IMR-90 (cell line): ENCODE measurements around the gene PI4K2B. TPM values are rescaled to one million over a fixed set of nuclear protein-coding genes. Genes with fewer than 3 reads are reported as not detected.

ENCODE experiments used
- ATAC-seq: fragments of 200-7000 bp; cut with Tn5 transposase; 2 replicates; pipeline ENCODE4 v1.9.1; 2020; ENCODE audit warnings: low read depth, mild to moderate bottlenecking, moderate library complexity
- BruUV-seq: library from RNA; stranded (reverse); fragments of 400-500 nt; replicated peaks from 2 replicates; lab custom pipeline; 2021; lab: Mats Ljungman, UMichigan
- CTCF ChIA-PET: fragments of 300-600 bp; formaldehyde crosslinking; extraction: SDS; loops from one replicate; lab custom pipeline; 2021; ENCODE audit warnings: antibody characterized with exemption; lab: Yijun Ruan, JAX
- POLR2A ChIA-PET: fragments of 300-600 bp; sonication (Branson Sonifier 250); formaldehyde crosslinking; loops from one replicate; lab custom pipeline; 2022; ENCODE audit warnings: antibody characterized with exemption; ENCODE audit not compliant: unreplicated experiment; lab: Charles Lee
- DNase-seq: peaks from one replicate; pipeline ENCODE4 v3.0.0; 2013
- H2AFZ ChIP-seq: replicated peaks from 2 replicates; pipeline ENCODE3; 2013; ENCODE audit warnings: low read length, mild to moderate bottlenecking; ENCODE audit not compliant: poor library complexity
- H2AK5ac ChIP-seq: 2 replicates; pipeline ENCODE4 v1.6.1; 2013; ENCODE audit warnings: low read depth, low read length, inconsistent platforms
- H2AK9ac ChIP-seq: replicated peaks from 2 replicates; pipeline ENCODE3; 2013; ENCODE audit warnings: mild to moderate bottlenecking, low read depth, low read length, moderate library complexity; ENCODE audit not compliant: poor library complexity
- H2BK120ac ChIP-seq: 2 replicates; pipeline ENCODE4 v1.6.1; 2013; ENCODE audit warnings: low read depth, low read length, inconsistent platforms
- H2BK15ac ChIP-seq: 3 replicates; pipeline ENCODE4 v1.6.1; 2013; ENCODE audit warnings: low read depth, low read length, inconsistent platforms
- H2BK20ac ChIP-seq: 2 replicates; pipeline ENCODE4 v1.6.1; 2013; ENCODE audit warnings: low read depth, mild to moderate bottlenecking, inconsistent platforms, low read length, moderate library complexity
- H2BK5ac ChIP-seq: 2 replicates; pipeline ENCODE4 v1.6.1; 2013; ENCODE audit warnings: mild to moderate bottlenecking, low read depth, low read length, inconsistent platforms; ENCODE audit not compliant: poor library complexity, severe bottlenecking
- H3K14ac ChIP-seq: replicated peaks from 2 replicates; pipeline ENCODE4 v1.6.1; 2013; ENCODE audit warnings: low read depth, low read length, inconsistent platforms
- H3K18ac ChIP-seq: 2 replicates; pipeline ENCODE4 v1.6.1; 2013; ENCODE audit warnings: low read depth, low read length, control low read depth
- H3K23ac ChIP-seq: 2 replicates; pipeline ENCODE4 v1.6.1; 2013; ENCODE audit warnings: low read depth, low read length, inconsistent platforms
- H3K27ac ChIP-seq: 2 replicates; pipeline ENCODE4 v1.5.1; 2013; ENCODE audit warnings: mild to moderate bottlenecking, control low read depth, low read length; ENCODE audit not compliant: insufficient read depth
- H3K27me3 ChIP-seq: 2 replicates; pipeline ENCODE4 v1.6.1; 2013; ENCODE audit warnings: low read length; ENCODE audit not compliant: control insufficient read depth, insufficient read depth
- H3K36me3 ChIP-seq: 2 replicates; pipeline ENCODE4 v1.6.1; 2013; ENCODE audit warnings: low read length, mixed read lengths; ENCODE audit not compliant: control insufficient read depth, insufficient read depth
- H3K4ac ChIP-seq: 2 replicates; pipeline ENCODE4 v1.6.1; 2013; ENCODE audit warnings: low read depth, low read length, inconsistent platforms
- H3K4me1 ChIP-seq: 2 replicates; pipeline ENCODE4 v1.6.1; 2013; ENCODE audit warnings: low read length, mixed read lengths; ENCODE audit not compliant: control insufficient read depth, insufficient read depth
- H3K4me2 ChIP-seq: 2 replicates; pipeline ENCODE4 v1.6.1; 2013; ENCODE audit warnings: low read depth, mild to moderate bottlenecking, control low read depth, low read length, moderate library complexity
- H3K4me3 ChIP-seq: 2 replicates; pipeline ENCODE4 v1.5.1; 2013; ENCODE audit warnings: low read depth, mild to moderate bottlenecking, control low read depth, low read length, moderate library complexity; ENCODE audit not compliant: insufficient read depth
- H3K56ac ChIP-seq: 2 replicates; pipeline ENCODE4 v1.6.1; 2013; ENCODE audit warnings: low read length, inconsistent platforms; ENCODE audit not compliant: insufficient read depth; ENCODE audit errors: extremely low read depth
- H3K79me1 ChIP-seq, 2 experiments: 2 replicates each; pipeline ENCODE4 v1.6.1; 2013; ENCODE audit warnings: low read length in 2 of 2, inconsistent platforms in 1 of 2, low read depth in 1 of 2
- H3K9ac ChIP-seq: 2 replicates; pipeline ENCODE4 v1.6.1; 2013; ENCODE audit warnings: low read depth, low read length, control low read depth
- H3K9me1 ChIP-seq: 2 replicates; pipeline ENCODE4 v1.6.1; 2013; ENCODE audit warnings: low read length, inconsistent platforms; ENCODE audit not compliant: insufficient read depth
- H3K9me3 ChIP-seq: 2 replicates; pipeline ENCODE4 v1.6.1; 2013; ENCODE audit warnings: low read length; ENCODE audit not compliant: control insufficient read depth, insufficient read depth
- H4K20me1 ChIP-seq: 2 replicates; pipeline ENCODE4 v1.6.1; 2013; ENCODE audit warnings: low read length, inconsistent platforms; ENCODE audit not compliant: insufficient read depth
- H4K5ac ChIP-seq: 2 replicates; pipeline ENCODE4 v1.6.1; 2013; ENCODE audit warnings: mild to moderate bottlenecking, low read depth, low read length, control low read depth
- H4K8ac ChIP-seq, 2 experiments: 2 replicates each; pipeline ENCODE4 v1.6.1; 2013; ENCODE audit warnings: low read depth in 2 of 2, low read length in 2 of 2, control low read depth in 1 of 2, inconsistent platforms in 1 of 2
- H4K91ac ChIP-seq: 2 replicates; pipeline ENCODE4 v1.6.1; 2013; ENCODE audit warnings: low read depth, low read length, inconsistent platforms; ENCODE audit not compliant: insufficient read depth
- CEBPB ChIP-seq: IDR thresholded peaks from 2 replicates; pipeline ENCODE4 v1.6.1; 2012; ENCODE audit warnings: low read depth, low read length, improper control_type of control experiment
- MAFK ChIP-seq: IDR thresholded peaks from 2 replicates; pipeline ENCODE4 v1.6.1; 2012; ENCODE audit warnings: low read depth, low read length, improper control_type of control experiment
- MAZ ChIP-seq: IDR thresholded peaks from 2 replicates; pipeline ENCODE4 v1.6.1; 2012; ENCODE audit warnings: low read depth, mild to moderate bottlenecking, low read length, improper control_type of control experiment, moderate library complexity, borderline replicate concordance
- NFE2L2 ChIP-seq: fragments of 150-350 bp; IDR thresholded peaks from 2 replicates; pipeline ENCODE4 v1.6.1; 2016; ENCODE audit warnings: low read depth, mild to moderate bottlenecking, low read length
- POLR2A ChIP-seq: IDR thresholded peaks from 2 replicates; pipeline ENCODE4 v1.6.1; 2012; ENCODE audit warnings: mild to moderate bottlenecking, low read depth, low read length
- RAD21 ChIP-seq: IDR thresholded peaks from 2 replicates; pipeline ENCODE4 v1.6.1; 2012; ENCODE audit warnings: low read length, improper control_type of control experiment
- RCOR1 ChIP-seq: IDR thresholded peaks from 2 replicates; pipeline ENCODE4 v1.6.1; 2012; ENCODE audit warnings: mild to moderate bottlenecking, low read length, improper control_type of control experiment; ENCODE audit not compliant: insufficient replicate concordance
- RFX5 ChIP-seq: IDR thresholded peaks from 2 replicates; pipeline ENCODE4 v1.8.0; 2012; ENCODE audit warnings: low read depth, mild to moderate bottlenecking, low read length, moderate library complexity
- SMC3 ChIP-seq: fragments of 150-350 bp; IDR thresholded peaks from 2 replicates; pipeline ENCODE4 v1.6.1; 2016; ENCODE audit warnings: low read depth, mild to moderate bottlenecking, antibody characterized with exemption, low read length, moderate library complexity
- WGBS, 2 experiments: methylation state at CpG; one replicate each; pipeline versions ENCODE4 v1.1.5 to v1.1.7; 2013; ENCODE audit warnings: missing lambda C conversion rate in 2 of 2; ENCODE audit not compliant: insufficient read length in 1 of 2; ENCODE audit errors: extremely low coverage in 2 of 2; 5-methylcytosine and 5-hydroxymethylcytosine counted together
- dilution Hi-C: fragments of 300-500 bp; cut with HindIII; formaldehyde crosslinking; loops from one replicate; pipeline ENCODE4 v1.14.3; 2018; ENCODE audit warnings: low sequenced_read_pairs; ENCODE audit not compliant: unreplicated experiment
- in situ Hi-C: fragments of 300-500 bp; cut with MboI; formaldehyde crosslinking; loops from 3 replicates; pipeline ENCODE4 v1.14.3; 2019; ENCODE audit warnings: low sequenced_read_pairs, inconsistent platforms, mixed read lengths
- intact Hi-C: fragments of 100-400 bp; cut with micrococcal nuclease; formaldehyde crosslinking; loops from 2 replicates; pipeline ENCODE4 v1.10.0; 2022
- polyA plus RNA-seq, 3 experiments: library from polyadenylated mRNA; depleted of rRNA; stranded (reverse); fragments of >200 nt; gene quantifications; 2 replicates each; pipeline ENCODE4 v1.2.3, GENCODE V29; 2012; ENCODE audit warnings: low replicate concordance in 1 of 3
- total RNA-seq: library from RNA; depleted of rRNA; stranded (reverse); fragments of >200 nt; gene quantifications from 2 replicates; pipeline ENCODE4 v1.2.3, GENCODE V29; 2012
- TF ChIP-seq, protein P1 (sequence below): fragments of 150-350 bp; IDR thresholded peaks from 2 replicates; pipeline ENCODE4 v1.6.1; 2017; ENCODE audit warnings: mild to moderate bottlenecking, antibody characterized with exemption, low read length, low read depth
- TF ChIP-seq, protein P2 (sequence below): conservative IDR thresholded peaks from 2 replicates; pipeline ENCODE4 v1.5.1; 2012; ENCODE audit warnings: mild to moderate bottlenecking, low read depth, low read length, improper control_type of control experiment
- TF ChIP-seq, protein P3 (sequence below): fragments of 150-350 bp; IDR thresholded peaks from 2 replicates; pipeline ENCODE4 v1.6.1; 2016; ENCODE audit warnings: low read depth, mild to moderate bottlenecking, low read length, moderate library complexity, borderline replicate concordance

Gene PI4K2B
- total and polyA plus RNA-seq, 2 of the 4 experiments (the other 2 are of a cell fraction), result 6.5 to 7.6 TPM

DNA sequence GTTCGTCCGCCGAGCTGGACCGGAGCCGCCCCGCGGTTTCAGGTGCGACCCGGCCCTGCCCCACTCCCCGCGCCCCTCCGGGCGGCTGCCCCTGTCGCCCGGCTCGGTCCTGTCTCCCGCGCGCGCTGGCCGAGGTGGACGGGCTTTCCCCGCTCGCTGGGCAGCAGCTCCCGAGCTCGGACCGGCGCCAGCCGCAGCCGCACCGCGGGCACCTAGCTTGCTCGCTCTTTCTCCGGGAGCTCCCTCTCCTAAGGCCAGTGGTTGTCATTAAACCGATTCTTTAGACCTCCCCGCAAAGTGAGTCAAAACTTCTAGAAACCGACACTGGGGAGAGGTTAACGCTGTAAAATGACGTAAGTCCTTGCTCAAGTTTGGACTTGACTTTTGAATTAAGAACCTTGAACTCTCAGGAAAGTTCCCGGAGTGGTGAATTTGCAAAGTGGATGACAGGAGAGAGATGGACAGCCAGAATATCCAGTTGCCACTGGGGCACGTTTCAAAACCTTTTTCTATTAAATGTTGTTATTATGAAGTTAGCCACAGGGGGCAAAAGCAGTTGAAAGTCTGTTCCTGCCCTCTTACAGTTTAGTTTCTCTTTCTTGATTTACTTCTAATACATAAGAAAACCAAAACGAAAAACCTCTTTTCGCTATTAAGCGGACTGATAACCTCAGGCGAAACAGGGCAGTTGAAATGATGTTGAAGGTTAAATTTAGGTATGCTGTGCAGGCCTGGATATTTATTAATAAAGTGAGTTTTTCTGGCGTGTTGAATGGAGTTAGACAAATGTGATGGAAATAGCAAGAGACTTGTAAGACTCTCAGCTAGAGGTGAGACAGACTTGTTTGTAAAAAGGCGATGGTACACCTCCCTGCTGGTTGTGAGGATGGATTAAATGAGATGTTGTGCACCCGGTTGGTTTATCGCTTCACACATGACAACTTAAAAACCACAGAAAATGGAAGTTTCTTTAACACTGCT is 847 bp downstream of the PI4K2B start:
- no peak overlapping the region for H2AK5ac ChIP-seq
- peak overlapping the region; percentile 82 for H2AK9ac ChIP-seq
- H4K5ac ChIP-seq, result peak overlapping the region; percentile 55; the same call in 1 of the 2 replicates
- POLR2A ChIA-PET, result no interaction called here
- 0% methylated on average over 34 of the region's 49 CpGs; no CpG with 5 or more reads in 1 of the 2 experiments for WGBS, 2 experiments
- peak overlapping the region; percentile 91 for H3K4me3 ChIP-seq
- in situ Hi-C loops, result no loop called here
- peak overlapping the region; percentile 75 for H3K14ac ChIP-seq
- H3K9me3 ChIP-seq, result peaks cover 4% of the 10 kb centered on the region; the same call in 1 of the 2 replicates
- peak overlapping the region; percentile 75 for H3K9ac ChIP-seq
- no peaks in the 10 kb centered on the region; the same call in 1 of the 2 replicates for H3K27me3 ChIP-seq
- H3K23ac ChIP-seq, result peak overlapping the region; percentile 92
- intact Hi-C loops, result loop anchor here (2.0 to 10.0 kb wide), 3 partner anchors 62 to 130 kb away; partner anchors contain the start of gene ZCCHC4
- H3K9me1 ChIP-seq, result no peaks in the 10 kb centered on the region
- no peaks in the 10 kb centered on the region for H3K36me3 ChIP-seq
- peak overlapping the region; percentile 84 for H3K4me2 ChIP-seq
- no peak overlapping the region for H2BK120ac ChIP-seq
- CTCF ChIA-PET, result interaction anchor here (0.5 to 1.2 kb wide), 5 partner anchors 13 to 657 kb away, joined by 3 to 4 read pairs (median 3); partner anchors contain the start of gene ZCCHC4
- H3K79me1 ChIP-seq, result peaks cover 15 to 27% of the 10 kb centered on the region in 2 experiments
- peak overlapping the region; percentile 100 for H2AFZ ChIP-seq
- peak overlapping the region; percentile 19; the same call in 1 of the 2 replicates for H3K18ac ChIP-seq
- no peaks in the 10 kb centered on the region; the same call in 1 of the 2 replicates for H4K20me1 ChIP-seq
- no peak overlapping the region for H2BK15ac ChIP-seq
- ATAC-seq (peak; percentile 79), DNase-seq (peak; percentile 81)
- peak overlapping the region; percentile 71 for H2BK5ac ChIP-seq
- peak overlapping the region; percentile 75 for H3K27ac ChIP-seq
- H4K8ac ChIP-seq, result peak overlapping the region in 1 of 2 experiments; percentile 73
- H3K56ac ChIP-seq, result peak overlapping the region; percentile 83
- no peak overlapping the region for H4K91ac ChIP-seq
- peak overlapping the region; percentile 60 for H3K4ac ChIP-seq
- H3K4me1 ChIP-seq, result 0 out of 2 replicates have a peak, but pooled peaks cover 2% of the 10 kb centered on the region
- no peak overlapping the region for H2BK20ac ChIP-seq
- BruUV-seq, result TSS peak; percentile 48
- dilution Hi-C loops, result no loop called here
- no peak for TF ChIP-seq CEBPB
- TF ChIP-seq POLR2A, result no peak
- peak; percentile 47 for TF ChIP-seq RAD21
- TF ChIP-seq, protein P1, sequence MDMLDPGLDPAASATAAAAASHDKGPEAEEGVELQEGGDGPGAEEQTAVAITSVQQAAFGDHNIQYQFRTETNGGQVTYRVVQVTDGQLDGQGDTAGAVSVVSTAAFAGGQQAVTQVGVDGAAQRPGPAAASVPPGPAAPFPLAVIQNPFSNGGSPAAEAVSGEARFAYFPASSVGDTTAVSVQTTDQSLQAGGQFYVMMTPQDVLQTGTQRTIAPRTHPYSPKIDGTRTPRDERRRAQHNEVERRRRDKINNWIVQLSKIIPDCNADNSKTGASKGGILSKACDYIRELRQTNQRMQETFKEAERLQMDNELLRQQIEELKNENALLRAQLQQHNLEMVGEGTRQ, result no peak
- TF ChIP-seq RFX5, result no peak
- no peak for TF ChIP-seq MAFK
- peak; percentile 20; the same call in 1 of the 2 replicates for TF ChIP-seq SMC3
- TF ChIP-seq RCOR1, result no peak
- TF ChIP-seq, protein P2, sequence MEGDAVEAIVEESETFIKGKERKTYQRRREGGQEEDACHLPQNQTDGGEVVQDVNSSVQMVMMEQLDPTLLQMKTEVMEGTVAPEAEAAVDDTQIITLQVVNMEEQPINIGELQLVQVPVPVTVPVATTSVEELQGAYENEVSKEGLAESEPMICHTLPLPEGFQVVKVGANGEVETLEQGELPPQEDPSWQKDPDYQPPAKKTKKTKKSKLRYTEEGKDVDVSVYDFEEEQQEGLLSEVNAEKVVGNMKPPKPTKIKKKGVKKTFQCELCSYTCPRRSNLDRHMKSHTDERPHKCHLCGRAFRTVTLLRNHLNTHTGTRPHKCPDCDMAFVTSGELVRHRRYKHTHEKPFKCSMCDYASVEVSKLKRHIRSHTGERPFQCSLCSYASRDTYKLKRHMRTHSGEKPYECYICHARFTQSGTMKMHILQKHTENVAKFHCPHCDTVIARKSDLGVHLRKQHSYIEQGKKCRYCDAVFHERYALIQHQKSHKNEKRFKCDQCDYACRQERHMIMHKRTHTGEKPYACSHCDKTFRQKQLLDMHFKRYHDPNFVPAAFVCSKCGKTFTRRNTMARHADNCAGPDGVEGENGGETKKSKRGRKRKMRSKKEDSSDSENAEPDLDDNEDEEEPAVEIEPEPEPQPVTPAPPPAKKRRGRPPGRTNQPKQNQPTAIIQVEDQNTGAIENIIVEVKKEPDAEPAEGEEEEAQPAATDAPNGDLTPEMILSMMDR, result peak; percentile 60
- TF ChIP-seq, protein P3, sequence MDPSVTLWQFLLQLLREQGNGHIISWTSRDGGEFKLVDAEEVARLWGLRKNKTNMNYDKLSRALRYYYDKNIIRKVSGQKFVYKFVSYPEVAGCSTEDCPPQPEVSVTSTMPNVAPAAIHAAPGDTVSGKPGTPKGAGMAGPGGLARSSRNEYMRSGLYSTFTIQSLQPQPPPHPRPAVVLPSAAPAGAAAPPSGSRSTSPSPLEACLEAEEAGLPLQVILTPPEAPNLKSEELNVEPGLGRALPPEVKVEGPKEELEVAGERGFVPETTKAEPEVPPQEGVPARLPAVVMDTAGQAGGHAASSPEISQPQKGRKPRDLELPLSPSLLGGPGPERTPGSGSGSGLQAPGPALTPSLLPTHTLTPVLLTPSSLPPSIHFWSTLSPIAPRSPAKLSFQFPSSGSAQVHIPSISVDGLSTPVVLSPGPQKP, result no peak
- no peak; the same call in 1 of the 2 replicates for TF ChIP-seq NFE2L2
- TF ChIP-seq MAZ, result no peak
